Measurements from ENCODE around the gene CNDP1. TPM values are rescaled to one million over a fixed set of nuclear protein-coding genes. Genes with fewer than 3 reads are reported as not detected.
A peak's percentile ranks its signal among the peaks of the same experiment; 100 is the strongest.

CNDP1 gene, protein sequence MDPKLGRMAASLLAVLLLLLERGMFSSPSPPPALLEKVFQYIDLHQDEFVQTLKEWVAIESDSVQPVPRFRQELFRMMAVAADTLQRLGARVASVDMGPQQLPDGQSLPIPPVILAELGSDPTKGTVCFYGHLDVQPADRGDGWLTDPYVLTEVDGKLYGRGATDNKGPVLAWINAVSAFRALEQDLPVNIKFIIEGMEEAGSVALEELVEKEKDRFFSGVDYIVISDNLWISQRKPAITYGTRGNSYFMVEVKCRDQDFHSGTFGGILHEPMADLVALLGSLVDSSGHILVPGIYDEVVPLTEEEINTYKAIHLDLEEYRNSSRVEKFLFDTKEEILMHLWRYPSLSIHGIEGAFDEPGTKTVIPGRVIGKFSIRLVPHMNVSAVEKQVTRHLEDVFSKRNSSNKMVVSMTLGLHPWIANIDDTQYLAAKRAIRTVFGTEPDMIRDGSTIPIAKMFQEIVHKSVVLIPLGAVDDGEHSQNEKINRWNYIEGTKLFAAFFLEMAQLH
- total RNA-seq = not detected

DNA sequence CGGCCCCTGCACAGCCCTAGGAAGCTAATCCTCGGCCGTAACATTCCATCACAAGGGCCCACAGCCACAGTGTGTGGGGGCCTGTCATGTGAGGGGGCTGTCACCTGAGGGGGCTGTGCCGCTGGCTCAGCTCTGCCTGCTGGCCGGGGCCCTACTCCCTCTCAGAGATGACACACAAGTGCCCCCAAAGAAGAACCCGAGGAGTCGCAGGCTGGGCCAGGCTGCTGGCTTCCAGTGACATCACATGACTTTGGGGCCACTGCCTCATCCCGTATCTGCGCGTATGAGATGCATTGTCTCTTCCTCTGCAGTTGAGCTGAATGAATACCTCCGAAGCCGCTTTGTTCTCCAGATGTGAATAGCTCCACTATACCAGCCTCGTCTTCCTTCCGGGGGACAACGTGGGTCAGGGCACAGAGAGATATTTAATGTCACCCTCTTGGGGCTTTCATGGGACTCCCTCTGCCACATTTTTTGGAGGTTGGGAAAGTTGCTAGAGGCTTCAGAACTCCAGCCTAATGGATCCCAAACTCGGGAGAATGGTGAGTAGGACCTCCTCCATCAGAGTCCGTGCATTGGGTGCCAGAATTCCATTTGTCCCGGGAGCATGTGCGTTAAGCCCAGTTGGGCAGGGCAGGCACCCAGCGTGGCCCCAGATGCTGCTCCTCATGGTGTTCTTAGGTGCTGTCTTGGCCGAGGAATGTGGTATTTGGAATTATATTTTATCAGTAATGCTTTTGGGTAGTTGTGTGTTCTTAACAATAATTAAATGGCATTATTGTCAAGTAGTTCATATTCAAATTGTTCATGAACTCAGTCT, at the start of gene CNDP1:
Gene CNDP1 (plus strand): TSS at position 351 of the 820 bp plus-strand sequence. CDS start 168 bp downstream, at position 519.
- H3K4me1 ChIP-seq (ENCODE audit: insufficient read depth, low read length) = no peaks in the 10 kb centered on the region
- H3K9me3 ChIP-seq (ENCODE audit: low read depth, low read length) = no peaks in the 10 kb centered on the region
- no peaks in the 10 kb centered on the region for H3K27me3 ChIP-seq (ENCODE audit: insufficient read depth, low read length)
- H3K4me3 ChIP-seq (ENCODE audit: low read length) = no peak within 1 kb of the TSS

DNA sequence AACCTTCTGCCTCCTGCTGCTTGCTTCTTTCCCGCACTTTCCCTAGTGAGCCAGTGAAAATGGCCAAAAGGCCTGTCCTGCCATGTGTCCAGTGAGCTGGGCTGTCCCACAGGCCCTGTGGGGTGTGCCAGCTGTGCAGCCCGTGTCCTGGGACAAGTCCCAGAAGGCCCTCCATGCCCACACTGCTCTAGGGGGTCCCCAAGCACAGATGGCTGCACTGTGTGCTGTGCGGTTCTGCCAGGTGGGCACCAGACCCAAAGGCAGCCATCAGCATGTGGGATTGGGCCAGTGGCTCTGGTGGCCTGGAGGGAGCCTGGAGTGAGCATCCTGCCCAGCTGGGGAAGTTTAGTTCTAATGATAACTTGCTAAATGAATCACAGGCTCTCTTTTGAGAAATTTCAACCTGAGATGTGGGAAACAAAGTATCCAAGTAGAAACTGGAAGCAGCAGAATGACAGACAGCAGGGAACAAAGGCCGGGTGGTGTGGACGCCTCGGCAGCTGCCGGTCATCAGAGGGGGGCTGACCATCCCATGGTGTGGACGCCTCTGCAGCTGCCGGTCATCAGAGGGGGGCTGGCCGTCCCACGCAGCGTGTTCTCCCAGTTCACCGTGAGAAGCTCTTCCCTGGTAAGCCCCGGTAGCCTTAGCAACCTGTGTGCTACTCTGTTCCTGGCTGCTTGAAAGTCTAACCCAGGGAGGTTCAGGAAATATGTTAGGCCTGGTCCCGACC, 48.0 kb upstream of the CNDP1 start:
- Histone ChIP-seq H3K9me3 (ENCODE audit: low read depth, low read length) (no peaks in the 10 kb centered on the region), H3K4me3 (ENCODE audit: low read length) (no peak overlapping the region), H3K4me1 (ENCODE audit: insufficient read depth, low read length) (peaks cover 10% of the 10 kb centered on the region), H3K27me3 (ENCODE audit: insufficient read depth, low read length) (no peaks in the 10 kb centered on the region)

DNA sequence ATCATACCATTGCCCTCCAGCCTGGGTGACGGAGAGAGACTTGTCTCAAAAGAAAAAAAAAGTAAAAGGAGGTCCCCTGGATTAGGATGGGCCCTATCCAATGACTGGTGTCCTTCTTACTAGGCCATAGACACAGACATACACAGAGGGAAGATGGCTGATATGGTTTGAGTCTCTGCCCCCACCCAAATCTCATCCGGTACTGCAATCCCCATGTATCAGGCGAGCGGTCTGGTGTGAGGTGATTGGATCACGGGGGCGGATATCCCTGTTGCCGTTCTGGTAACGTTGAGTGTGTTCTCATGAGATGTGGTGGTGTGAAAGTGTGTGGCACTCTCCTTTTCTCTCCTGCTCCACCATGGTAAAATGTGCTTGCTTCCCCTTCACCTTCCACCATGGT, 45.9 kb upstream of the CNDP1 start:
- Histone ChIP-seq H3K27me3 (ENCODE audit: insufficient read depth, low read length) (no peaks in the 10 kb centered on the region), H3K9me3 (ENCODE audit: low read depth, low read length) (no peaks in the 10 kb centered on the region), H3K4me3 (ENCODE audit: low read length) (no peak overlapping the region), H3K4me1 (ENCODE audit: insufficient read depth, low read length) (peaks cover 7% of the 10 kb centered on the region)

DNA sequence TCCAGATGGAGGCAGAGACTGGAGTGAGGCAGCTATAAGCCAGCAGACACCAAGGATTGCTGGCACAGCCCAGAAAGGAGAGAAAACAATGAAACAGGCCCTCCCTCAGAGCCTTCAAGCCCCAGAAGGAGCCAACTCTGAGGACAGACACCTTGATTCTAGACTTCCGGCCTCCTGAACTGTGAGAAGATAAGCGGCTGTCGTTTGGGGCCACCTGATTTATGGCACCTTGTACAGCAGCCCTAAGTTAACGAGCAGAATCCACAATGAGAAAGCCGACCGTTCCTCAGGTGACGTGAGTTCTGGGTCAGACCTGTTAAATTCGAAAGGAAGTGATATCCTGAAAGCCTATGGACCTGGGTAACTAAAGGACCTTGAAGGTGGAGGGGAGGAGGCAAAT, 45.4 kb upstream of the CNDP1 start:
- Histone ChIP-seq H3K4me3 (ENCODE audit: low read length) (no peak overlapping the region), H3K4me1 (ENCODE audit: insufficient read depth, low read length) (peaks cover 7% of the 10 kb centered on the region), H3K27me3 (ENCODE audit: insufficient read depth, low read length) (no peaks in the 10 kb centered on the region), H3K9me3 (ENCODE audit: low read depth, low read length) (no peaks in the 10 kb centered on the region)

DNA sequence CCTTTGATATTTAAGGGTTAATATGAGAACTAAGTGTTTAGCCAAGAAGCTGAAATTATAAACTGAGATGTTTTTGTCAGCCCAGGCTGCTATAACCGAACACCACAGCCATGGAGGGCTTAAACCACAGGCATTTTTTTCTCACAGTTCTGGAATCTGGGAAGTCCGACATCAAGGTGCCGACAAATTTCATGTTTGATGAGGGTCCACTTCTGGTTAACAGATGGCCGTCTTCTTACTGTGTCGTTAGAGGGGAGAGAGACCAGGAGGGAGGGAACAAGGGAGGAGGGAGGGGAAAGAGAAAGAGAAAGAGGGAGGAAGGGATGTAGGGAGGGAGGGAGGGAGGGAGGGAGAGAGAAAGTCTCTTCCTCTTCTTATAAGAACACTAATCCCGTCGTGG, 44.6 kb upstream of the CNDP1 start:
- no peaks in the 10 kb centered on the region for H3K9me3 ChIP-seq (ENCODE audit: low read depth, low read length)
- H3K4me1 ChIP-seq (ENCODE audit: insufficient read depth, low read length) = peaks cover 3% of the 10 kb centered on the region
- H3K4me3 ChIP-seq (ENCODE audit: low read length) = no peak overlapping the region
- H3K27me3 ChIP-seq (ENCODE audit: insufficient read depth, low read length) = no peaks in the 10 kb centered on the region

DNA sequence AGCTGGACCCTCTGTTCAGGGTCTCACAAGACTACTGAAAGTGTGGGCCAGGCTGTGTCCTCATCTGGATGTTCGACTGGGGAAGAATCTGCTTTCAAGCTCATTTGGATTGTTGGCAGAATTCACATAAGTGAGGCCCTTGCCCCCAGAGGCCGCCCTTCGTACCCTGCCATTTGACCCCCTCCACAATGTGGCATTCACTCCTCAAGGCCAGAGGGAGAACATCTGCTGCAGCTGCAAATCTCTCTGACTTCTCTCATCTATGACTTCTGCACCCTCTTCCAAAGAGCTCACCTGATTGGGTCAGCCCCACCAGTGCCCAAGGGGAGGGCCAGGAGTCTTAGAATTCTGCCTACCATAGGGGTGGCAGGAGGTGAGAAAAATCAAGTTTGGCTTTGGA, 42.0 kb upstream of the CNDP1 start:
- Histone ChIP-seq H3K4me1 (ENCODE audit: insufficient read depth, low read length) (peaks cover 13% of the 10 kb centered on the region), H3K9me3 (ENCODE audit: low read depth, low read length) (no peaks in the 10 kb centered on the region), H3K4me3 (ENCODE audit: low read length) (no peak overlapping the region)

DNA sequence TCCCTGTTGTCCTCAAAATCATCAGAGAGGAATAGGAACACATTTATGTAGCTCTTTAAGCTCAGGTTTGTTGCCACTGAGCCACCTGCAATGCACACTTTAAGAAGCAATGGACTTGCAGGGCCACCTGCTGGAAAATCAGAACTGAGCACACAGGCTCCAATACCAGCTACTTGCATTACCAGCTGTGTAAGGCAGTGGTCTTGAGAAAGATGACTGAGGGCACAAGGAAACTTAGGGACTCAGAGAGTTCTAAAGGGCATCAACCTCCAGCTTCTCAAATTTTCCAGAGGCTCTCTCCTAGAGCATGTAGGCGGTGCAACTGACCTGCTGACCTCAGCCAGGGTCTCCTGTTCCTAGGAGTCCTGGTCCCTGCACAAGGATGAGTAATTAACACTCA, 40.6 kb upstream of the CNDP1 start:
- no peaks in the 10 kb centered on the region for H3K27me3 ChIP-seq (ENCODE audit: insufficient read depth, low read length)
- no peak overlapping the region for H3K4me3 ChIP-seq (ENCODE audit: low read length)
- peaks cover 27% of the 10 kb centered on the region for H3K4me1 ChIP-seq (ENCODE audit: insufficient read depth, low read length)
- H3K9me3 ChIP-seq (ENCODE audit: low read depth, low read length) = no peaks in the 10 kb centered on the region

More for the DNA sequence above, 42.0 kb upstream of the CNDP1 start:
- H3K27me3 ChIP-seq (ENCODE audit: insufficient read depth, low read length) = no peaks in the 10 kb centered on the region

DNA sequence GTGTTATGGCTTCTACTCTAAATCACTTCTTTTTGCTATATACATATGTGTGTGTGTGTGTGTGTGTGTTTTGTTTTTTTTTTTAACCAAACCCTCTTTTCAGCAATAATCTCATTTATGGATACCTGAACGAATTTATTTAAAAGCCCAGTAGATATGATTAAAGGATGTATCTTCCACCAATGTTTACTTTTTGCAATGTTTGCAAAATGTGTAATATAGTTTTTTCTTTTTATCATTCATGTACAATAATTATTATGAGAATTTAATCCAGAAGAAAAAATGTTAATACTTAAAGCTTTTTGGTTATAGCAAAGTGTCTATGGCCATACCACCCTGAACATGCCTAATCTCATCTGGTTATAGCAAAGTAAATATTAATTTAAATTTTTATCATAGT, 39.8 kb upstream of the CNDP1 start:
- Histone ChIP-seq H3K4me3 (ENCODE audit: low read length) (no peak overlapping the region), H3K9me3 (ENCODE audit: low read depth, low read length) (no peaks in the 10 kb centered on the region), H3K4me1 (ENCODE audit: insufficient read depth, low read length) (peaks cover 35% of the 10 kb centered on the region), H3K27me3 (ENCODE audit: insufficient read depth, low read length) (no peaks in the 10 kb centered on the region)

DNA sequence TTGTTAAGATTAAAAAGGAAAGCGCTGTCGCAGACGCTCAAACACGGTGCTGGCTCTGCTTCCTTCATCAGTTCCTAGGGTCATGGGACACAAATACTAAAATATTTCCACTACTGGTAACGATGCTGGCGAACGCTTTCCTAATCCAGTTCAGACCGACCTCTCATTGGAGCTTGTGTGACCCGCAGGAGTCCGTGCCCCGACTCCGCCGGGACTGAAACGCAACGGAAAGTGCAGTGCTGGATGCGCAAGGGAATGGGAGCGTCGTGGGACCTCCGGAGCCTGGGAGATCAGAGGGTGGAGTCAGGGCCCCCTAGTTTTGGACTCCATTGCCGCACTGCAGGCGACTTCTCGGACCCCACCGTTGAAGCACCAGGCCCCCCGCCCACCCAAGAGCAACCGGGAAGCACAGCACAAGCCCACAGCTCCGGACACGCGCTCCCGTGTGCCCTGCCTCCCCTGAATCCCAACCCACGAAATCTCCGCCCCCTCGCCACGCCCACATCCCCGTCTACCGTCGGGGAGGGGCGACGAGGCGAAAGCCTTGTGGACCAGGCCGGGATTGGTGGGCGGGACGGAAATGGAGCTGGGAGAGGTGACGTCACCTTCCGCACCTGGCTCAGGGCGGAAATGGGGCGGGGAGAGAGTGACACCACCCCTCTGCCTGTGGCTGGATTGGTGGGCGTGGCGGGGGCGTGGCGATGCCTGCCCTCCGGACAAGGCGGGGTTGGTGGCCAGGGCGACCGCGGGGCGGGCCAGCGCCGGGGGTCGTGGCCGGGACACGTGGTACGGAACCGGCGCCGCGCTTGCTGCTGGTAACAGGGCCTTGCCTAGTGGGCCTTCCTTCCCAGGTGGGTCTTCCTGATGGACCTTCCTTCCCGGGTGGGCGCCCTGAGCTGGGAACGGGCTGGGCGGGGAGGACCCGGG, 38.5 kb upstream of the CNDP1 start, which contains the start of gene CNDP2:
Gene CNDP2 (plus strand): TSS at position 783 of the 927 bp plus-strand sequence. CDS start 3,611 bp downstream, outside the sequence.
- Histone ChIP-seq H3K27me3 (ENCODE audit: insufficient read depth, low read length) (no peaks in the 10 kb centered on the region), H3K4me1 (ENCODE audit: insufficient read depth, low read length) (peaks cover 44% of the 10 kb centered on the region), H3K4me3 (ENCODE audit: low read length) (peak within 1 kb of the TSS; percentile 79), H3K9me3 (ENCODE audit: low read depth, low read length) (no peaks in the 10 kb centered on the region)

DNA sequence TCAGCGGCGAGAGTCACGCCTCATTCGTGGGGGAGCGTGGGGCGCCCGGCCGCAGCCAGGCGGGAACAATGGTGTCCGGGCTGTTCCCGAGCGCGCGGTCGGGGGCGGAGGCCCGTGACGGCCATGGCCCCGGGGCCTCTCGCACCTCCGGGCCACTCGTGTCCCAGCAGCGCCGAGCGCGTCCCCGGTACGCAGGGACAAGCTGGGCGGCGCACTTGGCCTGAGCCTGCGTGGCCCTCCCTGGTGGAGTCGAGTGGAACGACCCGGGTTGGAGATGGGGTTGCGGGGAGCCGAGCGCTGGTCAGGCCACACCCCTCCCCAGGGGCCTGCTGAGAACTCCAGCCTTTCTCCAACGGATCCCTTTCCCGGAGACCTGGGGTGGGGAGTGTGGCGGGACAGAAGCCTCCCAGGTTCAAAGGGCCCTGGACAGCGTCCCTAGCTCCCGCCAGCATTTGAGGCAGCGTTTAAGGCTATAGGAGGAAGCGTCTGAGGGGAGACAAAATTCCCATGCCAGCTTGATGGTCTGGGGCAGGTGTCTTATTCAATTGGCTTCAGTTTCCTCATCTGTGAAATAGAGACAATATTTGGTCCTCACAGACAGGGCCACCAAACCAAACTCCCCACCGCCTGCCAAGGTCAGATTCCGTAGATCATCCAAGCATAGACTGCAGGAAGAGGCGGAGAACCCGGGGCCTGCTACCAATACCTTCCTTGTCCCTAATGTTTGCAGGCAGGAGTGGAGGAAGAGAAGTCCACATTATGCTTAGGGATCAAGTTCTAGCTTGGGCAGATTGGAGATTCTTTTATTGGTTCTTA, 37.6 kb upstream of the CNDP1 start:
- no peaks in the 10 kb centered on the region for H3K9me3 ChIP-seq (ENCODE audit: low read depth, low read length)
- H3K27me3 ChIP-seq (ENCODE audit: insufficient read depth, low read length) = no peaks in the 10 kb centered on the region
- peaks cover 53% of the 10 kb centered on the region for H3K4me1 ChIP-seq (ENCODE audit: insufficient read depth, low read length)
- H3K4me3 ChIP-seq (ENCODE audit: low read length) = peak overlapping the region; percentile 79

DNA sequence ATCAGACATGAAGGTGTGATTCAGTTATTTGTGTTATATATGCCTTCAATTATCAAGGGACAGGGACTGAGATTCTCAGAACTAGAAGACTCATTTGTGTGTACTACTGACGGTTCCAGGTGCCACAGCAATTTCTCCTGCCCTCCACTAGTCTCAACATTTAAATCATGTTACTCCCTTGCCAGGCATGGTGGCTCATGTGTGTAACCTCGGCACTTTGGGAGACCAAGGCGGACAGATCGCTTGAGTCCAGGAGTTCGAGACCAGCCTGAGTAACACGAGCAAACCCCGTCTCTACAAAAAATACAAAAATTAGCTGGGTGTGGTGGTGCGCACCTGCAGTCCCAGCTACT, 37.0 kb upstream of the CNDP1 start:
- Histone ChIP-seq H3K4me3 (ENCODE audit: low read length) (peak overlapping the region; percentile 79), H3K9me3 (ENCODE audit: low read depth, low read length) (no peaks in the 10 kb centered on the region), H3K4me1 (ENCODE audit: insufficient read depth, low read length) (peaks cover 59% of the 10 kb centered on the region), H3K27me3 (ENCODE audit: insufficient read depth, low read length) (no peaks in the 10 kb centered on the region)

DNA sequence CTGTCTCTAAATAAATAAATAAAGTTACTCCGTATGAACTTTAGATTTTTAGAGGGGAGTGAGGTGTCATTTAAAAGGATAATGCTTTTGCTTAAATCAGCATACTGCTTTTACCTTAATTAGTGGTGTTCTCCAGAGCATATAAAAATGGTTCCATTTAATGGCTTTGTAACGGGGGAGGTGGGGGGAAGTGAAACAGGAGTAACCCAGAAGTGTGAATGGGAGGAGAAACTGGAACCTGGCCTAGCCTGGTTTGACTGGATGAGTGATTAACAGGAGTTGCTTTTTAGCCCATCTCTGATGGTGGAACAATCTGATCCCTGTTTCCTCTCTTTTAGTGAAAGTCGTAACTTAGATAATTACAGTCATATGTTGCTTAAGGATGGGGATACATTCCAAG, 36.5 kb upstream of the CNDP1 start:
- H3K4me1 ChIP-seq (ENCODE audit: insufficient read depth, low read length) = peaks cover 63% of the 10 kb centered on the region
- H3K9me3 ChIP-seq (ENCODE audit: low read depth, low read length) = no peaks in the 10 kb centered on the region
- H3K4me3 ChIP-seq (ENCODE audit: low read length) = no peak overlapping the region
- H3K27me3 ChIP-seq (ENCODE audit: insufficient read depth, low read length) = no peaks in the 10 kb centered on the region

Data from mononuclear cell (primary cell).